HCT116 (cell line): ENCODE data around the gene UQCC2. TPM values are rescaled to one million over a fixed set of nuclear protein-coding genes. Genes with fewer than 3 reads are reported as not detected.

ENCODE experiments used
- ATAC-seq: fragments of 200-7000 bp; cut with Tn5 transposase; 2 replicates; pipeline ENCODE4 v1.9.1; 2020; ENCODE audit warnings: mild to moderate bottlenecking, moderate library complexity
- BruUV-seq: library from RNA; stranded (reverse); fragments of 400-500 nt; replicated peaks from 2 replicates; lab custom pipeline; 2021; lab: Mats Ljungman, UMichigan
- CTCF ChIA-PET: fragments of 300-600 bp; sonication (Branson Sonifier 250); formaldehyde crosslinking; loops from one replicate; lab custom pipeline; 2021; ENCODE audit warnings: antibody characterized with exemption; lab: Charles Lee
- POLR2A ChIA-PET: fragments of 300-600, 350-600 bp; sonication (Branson Sonifier 250); formaldehyde crosslinking; loops from one replicate; lab custom pipeline; 2021; ENCODE audit warnings: antibody characterized with exemption; lab: Charles Lee
- RAD21 ChIA-PET, 2 experiments: fragments of 300-600 bp; sonication (Branson Sonifier 250); formaldehyde crosslinking; loops; one replicate each; lab custom pipeline; 2023; ENCODE audit warnings: low total read pairs in 2 of 2; ENCODE audit not compliant: uncharacterized antibody in 2 of 2, unreplicated experiment in 2 of 2, low non-redundant PET in 1 of 2; lab: Charles Lee
- DNase-seq: peaks from one replicate; pipeline ENCODE4 v3.0.0-alpha.2; 2010; ENCODE audit warnings: low read depth, low spot score
- H2AFZ ChIP-seq: fragments of 200-600 bp; shearing (Covaris generic), sonication (generic); 2 replicates; pipeline ENCODE4 v1.6.1; 2017; ENCODE audit warnings: low read depth, mixed run types, mixed read lengths, antibody characterized with exemption, low read length; ENCODE audit not compliant: poor library complexity, severe bottlenecking
- H3K27ac ChIP-seq: 2 replicates; pipeline ENCODE4 v1.5.1; 2012; ENCODE audit warnings: low read depth, low read length
- H3K27me3 ChIP-seq: fragments of 200-600 bp; sonication (generic); 2 replicates; pipeline ENCODE4 v1.6.1; 2016; ENCODE audit warnings: mixed run types, low read length, mixed read lengths; ENCODE audit not compliant: insufficient read depth
- H3K36me3 ChIP-seq, 2 experiments: fragments of 200-500 bp in 1 of 2; fragments of 200-600 bp in 1 of 2; sonication (Bioruptor generic) in 1 of 2; sonication (generic) in 1 of 2; 2 replicates each; pipeline versions ENCODE4 v1.5.1 to v1.6.1; 2014 to 2016; ENCODE audit warnings: low read length in 2 of 2, inconsistent platforms in 1 of 2, mixed read lengths in 1 of 2, mixed run types in 1 of 2; ENCODE audit not compliant: insufficient read depth in 2 of 2, control insufficient read depth in 1 of 2
- H3K4me1 ChIP-seq, 2 experiments: fragments of 200-600 bp in 1 of 2; sonication (generic) in 1 of 2; 2 replicates each; pipeline versions ENCODE4 v1.5.1 to v1.6.1; 2012 to 2017; ENCODE audit warnings: low read length in 2 of 2, inconsistent platforms in 1 of 2, mild to moderate bottlenecking in 1 of 2, mixed read lengths in 1 of 2, mixed run types in 1 of 2, moderate library complexity in 1 of 2; ENCODE audit not compliant: insufficient read depth in 2 of 2, control insufficient read depth in 1 of 2
- H3K4me2 ChIP-seq: fragments of 200-600 bp; sonication (generic); 2 replicates; pipeline ENCODE4 v1.6.1; 2017; ENCODE audit warnings: mixed run types, low read length, mixed read lengths
- H3K4me3 ChIP-seq, 2 experiments: fragments of 200-600 bp in 1 of 2; sonication (generic) in 1 of 2; replicated peaks in 1 of 2; 2 replicates each; pipeline ENCODE4 v1.5.1; 2011 to 2016; ENCODE audit warnings: low read length in 2 of 2, control low read depth in 1 of 2, low read depth in 1 of 2, mild to moderate bottlenecking in 1 of 2, mixed read lengths in 1 of 2, mixed run types in 1 of 2
- H3K79me2 ChIP-seq: fragments of 200-600 bp; sonication (generic); 2 replicates; pipeline ENCODE4 v1.6.1; 2017; ENCODE audit warnings: mild to moderate bottlenecking, mixed run types, low read length, moderate library complexity, mixed read lengths; ENCODE audit not compliant: insufficient read depth
- H3K9ac ChIP-seq: fragments of 200-600 bp; sonication (generic); 2 replicates; pipeline ENCODE4 v1.6.1; 2016; ENCODE audit warnings: low read length, mixed read lengths
- H3K9me2 ChIP-seq: fragments of 200-600 bp; sonication (generic), shearing (Covaris generic); 2 replicates; pipeline ENCODE4 v1.6.1; 2017; ENCODE audit warnings: mixed run types, mild to moderate bottlenecking, moderate library complexity; ENCODE audit not compliant: insufficient read depth
- H3K9me3 ChIP-seq, 2 experiments: fragments of 200-500 bp in 1 of 2; fragments of 200-600 bp in 1 of 2; sonication (Bioruptor generic) in 1 of 2; sonication (generic) in 1 of 2; 2 replicates each; pipeline ENCODE4 v1.6.1; 2014 to 2017; ENCODE audit warnings: low read length in 2 of 2, mixed read lengths in 2 of 2, inconsistent platforms in 1 of 2, low read depth in 1 of 2, mild to moderate bottlenecking in 1 of 2, mixed run types in 1 of 2, moderate library complexity in 1 of 2; ENCODE audit not compliant: control insufficient read depth in 1 of 2, insufficient read depth in 1 of 2
- H4K20me1 ChIP-seq: fragments of 200-600 bp; sonication (generic), shearing (Covaris generic); 2 replicates; pipeline ENCODE4 v1.6.1; 2017; ENCODE audit warnings: mixed run types, mild to moderate bottlenecking, moderate library complexity; ENCODE audit not compliant: insufficient read depth
- CBX3 ChIP-seq: IDR thresholded peaks from 2 replicates; pipeline ENCODE4 v1.6.1; 2012; ENCODE audit warnings: low read depth
- CTCF ChIP-seq, 3 experiments: fragments of 200-600 bp in 1 of 3; sonication (generic) in 1 of 3; IDR thresholded peaks in 2 of 3; conservative IDR thresholded peaks in 1 of 3; 2 replicates each; pipeline ENCODE4 v1.5.1; 2012 to 2017; ENCODE audit warnings: low read depth in 2 of 3, low read length in 2 of 3, antibody characterized with exemption in 1 of 3, borderline replicate concordance in 1 of 3, control low read depth in 1 of 3, mild to moderate bottlenecking in 1 of 3, mixed read lengths in 1 of 3, mixed run types in 1 of 3, moderate library complexity in 1 of 3; ENCODE audit not compliant: insufficient read depth in 1 of 3
- EZH2 ChIP-seq: fragments of 200-600 bp; sonication (generic); IDR thresholded peaks from 2 replicates; pipeline ENCODE4 v1.6.1; 2017; ENCODE audit warnings: antibody characterized with exemption, mixed run types
- EZH2phosphoT487 ChIP-seq: fragments of 200-600 bp; IDR thresholded peaks from 2 replicates; pipeline ENCODE4 v1.6.1; 2018; ENCODE audit warnings: antibody characterized with exemption, borderline replicate concordance
- FOSL1 ChIP-seq: IDR thresholded peaks from 2 replicates; pipeline ENCODE4 v1.6.1; 2012; ENCODE audit warnings: low read depth
- JUND ChIP-seq: IDR thresholded peaks from 2 replicates; pipeline ENCODE4 v1.6.1; 2012
- MAX ChIP-seq: IDR thresholded peaks from 2 replicates; pipeline ENCODE4 v1.6.1; 2012
- POLR2A ChIP-seq: IDR thresholded peaks from 2 replicates; pipeline ENCODE4 v1.7.0; 2011; ENCODE audit warnings: borderline replicate concordance; ENCODE audit not compliant: insufficient read depth, insufficient read length; ENCODE audit errors: extremely low read depth
- POLR2AphosphoS5 ChIP-seq: IDR thresholded peaks from 2 replicates; pipeline ENCODE4 v1.6.1; 2011; ENCODE audit warnings: mild to moderate bottlenecking, low read depth, low read length, moderate library complexity
- RAD21 ChIP-seq: IDR thresholded peaks from 2 replicates; pipeline ENCODE4 v1.6.1; 2012; ENCODE audit warnings: low read depth, mild to moderate bottlenecking
- REST ChIP-seq: IDR thresholded peaks from 2 replicates; pipeline ENCODE4 v1.6.1; 2012; ENCODE audit warnings: low read depth
- SIN3A ChIP-seq: IDR thresholded peaks from 2 replicates; pipeline ENCODE4 v1.6.1; 2012; ENCODE audit warnings: low read depth
- SP1 ChIP-seq: IDR thresholded peaks from 2 replicates; pipeline ENCODE4 v1.6.1; 2012; ENCODE audit warnings: low read depth
- SRF ChIP-seq: IDR thresholded peaks from 2 replicates; pipeline ENCODE4 v1.6.1; 2012; ENCODE audit warnings: low read depth
- TCF7L2 ChIP-seq: IDR thresholded peaks from 2 replicates; pipeline ENCODE4 v1.7.0; 2011; ENCODE audit warnings: borderline replicate concordance, inconsistent platforms; ENCODE audit not compliant: insufficient read depth, insufficient read length; ENCODE audit errors: extremely low read depth
- YY1 ChIP-seq: IDR thresholded peaks from 2 replicates; pipeline ENCODE4 v1.6.1; 2011; ENCODE audit warnings: low read length, low read depth, moderate library complexity, mild to moderate bottlenecking; ENCODE audit not compliant: insufficient replicate concordance; ENCODE audit errors: extremely low read depth
- ZFX ChIP-seq: fragments of 450-650 bp; IDR thresholded peaks from 2 replicates; pipeline ENCODE4 v1.6.1; 2017
- ZNF274 ChIP-seq: fragments of 200-500 bp; sonication (Bioruptor generic); IDR thresholded peaks from 2 replicates; pipeline ENCODE4 v1.6.1; 2014; ENCODE audit warnings: mild to moderate bottlenecking, low read depth, low read length, inconsistent platforms
- intact Hi-C: fragments of 100-400 bp; cut with micrococcal nuclease; formaldehyde crosslinking; loops from 2 replicates; pipeline ENCODE4 v1.10.0; 2022
- total RNA-seq: library from RNA; stranded (reverse); gene quantifications from one replicate; pipeline ENCODE4 v1.2.1, GENCODE V29; 2021; ENCODE audit not compliant: unreplicated experiment
- TF ChIP-seq, protein P1 (sequence below): IDR thresholded peaks from 2 replicates; pipeline ENCODE4 v1.6.1; 2011; ENCODE audit warnings: mild to moderate bottlenecking, low read length, moderate library complexity; ENCODE audit not compliant: insufficient replicate concordance; ENCODE audit errors: extremely low read depth
- TF ChIP-seq, protein P2 (sequence below): IDR thresholded peaks from 2 replicates; pipeline ENCODE4 v1.6.1; 2012

Gene UQCC2
- total RNA-seq, 1 experiment from 2014 or later: 95.1 TPM

- Histone ChIP-seq H3K27me3 (peaks cover 6% of the 10 kb centered on the region; the same call in 1 of the 2 replicates), H4K20me1 (no peaks in the 10 kb centered on the region), H3K9ac (no peak overlapping the region), H2AFZ (no peak overlapping the region), H3K9me3 (no peaks in the 10 kb centered on the region), H3K4me2 (no peak overlapping the region), H3K27ac (no peak overlapping the region), H3K9me2 (no peaks in the 10 kb centered on the region), H3K4me3 (no peak overlapping the region), H3K4me1 (peaks cover 0 to under 1% of the 10 kb centered on the region in 2 experiments; a peak in 1 of 4 replicates), H3K79me2 (no peaks in the 10 kb centered on the region), H3K36me3 (no peaks in the 10 kb centered on the region)
- ChIA-PET CTCF (no interaction called here), POLR2A (no interaction called here), RAD21 (no interaction called here)
- ATAC-seq: no peak
- BruUV-seq: no TSS peak
- intact Hi-C loops: no loop called here
- TF ChIP-seq EZH2phosphoT487 (no peak), POLR2AphosphoS5 (no peak), FOSL1 (no peak), SIN3A (no peak), TCF7L2 (no peak), CTCF (IDR thresholded peaks at IDR 0.05 in 2 of 3, conservative IDR thresholded peaks at IDR 0.05 in 1 of 3; ENCODE audit: borderline replicate concordance in 1 of 3, insufficient read depth in 1 of 3, low read depth in 2 of 3, low read length in 2 of 3) (no peak), JUND (no peak), SRF (no peak), SP1 (no peak), REST (no peak), YY1 (no peak), ZFX (no peak), CBX3 (no peak), EZH2 (no peak), MAX (no peak), RAD21 (no peak), ZNF274 (no peak), POLR2A (no peak)
- TF ChIP-seq, protein P1, sequence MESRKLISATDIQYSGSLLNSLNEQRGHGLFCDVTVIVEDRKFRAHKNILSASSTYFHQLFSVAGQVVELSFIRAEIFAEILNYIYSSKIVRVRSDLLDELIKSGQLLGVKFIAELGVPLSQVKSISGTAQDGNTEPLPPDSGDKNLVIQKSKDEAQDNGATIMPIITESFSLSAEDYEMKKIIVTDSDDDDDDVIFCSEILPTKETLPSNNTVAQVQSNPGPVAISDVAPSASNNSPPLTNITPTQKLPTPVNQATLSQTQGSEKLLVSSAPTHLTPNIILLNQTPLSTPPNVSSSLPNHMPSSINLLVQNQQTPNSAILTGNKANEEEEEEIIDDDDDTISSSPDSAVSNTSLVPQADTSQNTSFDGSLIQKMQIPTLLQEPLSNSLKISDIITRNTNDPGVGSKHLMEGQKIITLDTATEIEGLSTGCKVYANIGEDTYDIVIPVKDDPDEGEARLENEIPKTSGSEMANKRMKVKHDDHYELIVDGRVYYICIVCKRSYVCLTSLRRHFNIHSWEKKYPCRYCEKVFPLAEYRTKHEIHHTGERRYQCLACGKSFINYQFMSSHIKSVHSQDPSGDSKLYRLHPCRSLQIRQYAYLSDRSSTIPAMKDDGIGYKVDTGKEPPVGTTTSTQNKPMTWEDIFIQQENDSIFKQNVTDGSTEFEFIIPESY: no peak
- TF ChIP-seq, protein P2, sequence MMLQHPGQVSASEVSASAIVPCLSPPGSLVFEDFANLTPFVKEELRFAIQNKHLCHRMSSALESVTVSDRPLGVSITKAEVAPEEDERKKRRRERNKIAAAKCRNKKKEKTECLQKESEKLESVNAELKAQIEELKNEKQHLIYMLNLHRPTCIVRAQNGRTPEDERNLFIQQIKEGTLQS: no peak
- DNase-seq: no peak
Observed at GRCh38 chr6:33738879-33739278, 27.4 kb upstream of the UQCC2 start.
